22Rv1 (cell line): ENCODE data around the gene POLD2.

Experiments used
- CTCF ChIP-seq: fragments of 450-650 bp; IDR thresholded peaks from 2 replicates; pipeline ENCODE4 v1.5.1; 2017; ENCODE audit warnings: mild to moderate bottlenecking
- ZFX ChIP-seq: fragments of 450-650 bp; IDR thresholded peaks from 2 replicates; pipeline ENCODE4 v1.6.1; 2017; ENCODE audit warnings: antibody characterized with exemption, borderline replicate concordance

- no peak for TF ChIP-seq CTCF
- TF ChIP-seq ZFX: no peak
These were observed 9.9 kb upstream of the POLD2 start for GRCh38 chr7:44133295-44133694.
